Peyer's patch (tissue), 4 donors: ENCODE results near the gene RPS6KA6.

Source experiments
- POLR2A ChIP-seq, 2 donors: fragments of 450-650 bp; IDR thresholded peaks; one replicate each; pipeline ENCODE4 v1.5.1; 2017; ENCODE audit warnings: antibody characterized with exemption in 2 of 2, mild to moderate bottlenecking in 2 of 2, moderate library complexity in 2 of 2
- TF ChIP-seq, protein P1 (sequence below), 6 experiments: fragments of 450-650 bp in 4 of 6; fragments of 200-600 bp in 2 of 6; sonication (generic) in 1 of 6; IDR thresholded peaks; one replicate each; pipeline ENCODE4 v1.5.1; 2017 to 2019; ENCODE audit warnings: antibody characterized with exemption in 6 of 6, mild to moderate bottlenecking in 3 of 6, moderate library complexity in 1 of 6

DNA sequence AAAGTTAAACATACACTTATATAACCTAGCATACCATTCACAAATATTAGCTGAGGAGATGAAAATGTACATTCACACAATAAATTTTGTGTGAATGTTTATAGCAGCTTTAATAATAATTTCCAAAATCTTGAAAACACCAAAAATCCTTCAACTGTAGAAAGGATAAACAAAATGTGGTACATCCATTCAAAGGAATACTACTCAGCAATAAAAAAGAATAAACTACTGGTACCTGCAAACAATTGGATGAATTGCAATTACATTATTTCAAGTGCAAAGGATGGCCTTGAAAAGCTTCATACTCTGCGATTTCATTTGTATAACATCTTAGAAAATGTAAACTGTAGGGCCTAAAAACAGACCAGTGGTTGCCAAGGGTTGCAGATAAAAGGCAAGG, 11.7 kb upstream of the RPS6KA6 start:
- TF ChIP-seq POLR2A (IDR thresholded peaks at IDR 0.05): no peak
- TF ChIP-seq, protein P1, sequence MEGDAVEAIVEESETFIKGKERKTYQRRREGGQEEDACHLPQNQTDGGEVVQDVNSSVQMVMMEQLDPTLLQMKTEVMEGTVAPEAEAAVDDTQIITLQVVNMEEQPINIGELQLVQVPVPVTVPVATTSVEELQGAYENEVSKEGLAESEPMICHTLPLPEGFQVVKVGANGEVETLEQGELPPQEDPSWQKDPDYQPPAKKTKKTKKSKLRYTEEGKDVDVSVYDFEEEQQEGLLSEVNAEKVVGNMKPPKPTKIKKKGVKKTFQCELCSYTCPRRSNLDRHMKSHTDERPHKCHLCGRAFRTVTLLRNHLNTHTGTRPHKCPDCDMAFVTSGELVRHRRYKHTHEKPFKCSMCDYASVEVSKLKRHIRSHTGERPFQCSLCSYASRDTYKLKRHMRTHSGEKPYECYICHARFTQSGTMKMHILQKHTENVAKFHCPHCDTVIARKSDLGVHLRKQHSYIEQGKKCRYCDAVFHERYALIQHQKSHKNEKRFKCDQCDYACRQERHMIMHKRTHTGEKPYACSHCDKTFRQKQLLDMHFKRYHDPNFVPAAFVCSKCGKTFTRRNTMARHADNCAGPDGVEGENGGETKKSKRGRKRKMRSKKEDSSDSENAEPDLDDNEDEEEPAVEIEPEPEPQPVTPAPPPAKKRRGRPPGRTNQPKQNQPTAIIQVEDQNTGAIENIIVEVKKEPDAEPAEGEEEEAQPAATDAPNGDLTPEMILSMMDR (IDR thresholded peaks at IDR 0.05): no peak
